Stomach (tissue), 9 donors: Measurements from ENCODE around the gene EMILIN3. TPM values are rescaled to one million over a fixed set of nuclear protein-coding genes. Genes with fewer than 3 reads are reported as not detected.

Experiments used
- DNase-seq, 2 donors: peaks; one replicate each; pipeline versions ENCODE4 v3.0.0 to v3.0.0-alpha.2; 2013 to 2019
- H3K27ac ChIP-seq, 5 donors: fragments of 200-600 bp in 4 of 5; sonication (generic) in 4 of 5; one replicate each; pipeline ENCODE4 v1.5.1; 2013 to 2019; ENCODE audit warnings: mild to moderate bottlenecking in 1 of 5, moderate library complexity in 1 of 5
- H3K27me3 ChIP-seq, 3 donors: fragments of 200-600 bp; sonication (generic); one replicate each; pipeline ENCODE4 v1.5.1; 2017 to 2019; ENCODE audit warnings: mixed run types in 1 of 3
- H3K36me3 ChIP-seq, 4 donors: fragments of 200-600 bp; sonication (generic); 1 replicate in 3 of 4; 2 replicates in 1 of 4; pipeline ENCODE4 v1.5.1; 2016 to 2019
- H3K4me1 ChIP-seq, 4 donors: fragments of 200-600 bp; sonication (generic); one replicate each; pipeline ENCODE4 v1.5.1; 2016 to 2019
- H3K4me3 ChIP-seq, 4 donors: fragments of 200-600 bp; sonication (generic) in 3 of 4; one replicate each; pipeline ENCODE4 v1.5.1; 2016 to 2019; ENCODE audit warnings: mild to moderate bottlenecking in 1 of 4
- H3K9me3 ChIP-seq, 4 donors: fragments of 200-600 bp; sonication (generic); one replicate each; pipeline ENCODE4 v1.5.1; 2016 to 2019
- CTCF ChIP-seq, 7 experiments: fragments of 450-650 bp in 4 of 7; fragments of 200-600 bp in 3 of 7; sonication (generic) in 3 of 7; IDR thresholded peaks; one replicate each; pipeline ENCODE4 v1.5.1; 2016 to 2019; ENCODE audit warnings: antibody characterized with exemption in 7 of 7, control low read depth in 2 of 7, mild to moderate bottlenecking in 1 of 7
- EP300 ChIP-seq: sonication (generic); formaldehyde crosslinking; IDR thresholded peaks from one replicate; pipeline ENCODE4 v1.6.1; 2017; ENCODE audit warnings: antibody characterized with exemption
- POLR2A ChIP-seq, 4 donors: fragments of 450-650 bp; IDR thresholded peaks; one replicate each; pipeline ENCODE4 v1.6.1; 2016; ENCODE audit warnings: antibody characterized with exemption in 4 of 4, control low read depth in 2 of 4, mild to moderate bottlenecking in 1 of 4, moderate library complexity in 1 of 4
- POLR2AphosphoS5 ChIP-seq, 3 donors: sonication (generic); formaldehyde crosslinking; IDR thresholded peaks; one replicate each; pipeline ENCODE4 v1.6.1; 2016; ENCODE audit warnings: antibody characterized with exemption in 3 of 3
- WGBS, 5 donors: extraction: QIAGEN DNeasy Blood & Tissue Kit in 3 of 5; methylation state at CpG; one replicate each; pipeline versions ENCODE4 v1.1.5 to v1.1.7; 2013 to 2018; 5-methylcytosine and 5-hydroxymethylcytosine counted together
- intact Hi-C: fragments of 100-400 bp; cut with DNase I; formaldehyde crosslinking; loops from one replicate; pipeline ENCODE4 v1.15.1; 2023; ENCODE audit warnings: low total_unique reads
- polyA plus RNA-seq, 3 donors: library from polyadenylated mRNA; stranded (reverse); fragments of 200-250 nt; gene quantifications; one replicate each; pipeline ENCODE4 v1.2.3, GENCODE V29; 2013
- total RNA-seq, 5 donors: library from RNA; depleted of rRNA; stranded (reverse); fragments of >200 nt; gene quantifications; one replicate each; pipeline versions ENCODE4 v1.1.0 to v1.2.3, GENCODE V29; 2014 to 2016
- donor health status: healthy with polysubstance abuse.
- donor health status: Bipolar disorder and iron deficiency.
- donor health status: healthy.

The EMILIN3 gene
- total and polyA plus RNA-seq, 8 donors, result 0.37 to 4.0 (median 2.6) TPM; not detected in 1

- no peak overlapping the region for H3K27ac ChIP-seq
- H3K9me3 ChIP-seq, result no peaks in the 10 kb centered on the region
- peaks cover 16 to 39% (median 29%) of the 10 kb centered on the region in 4 donors for H3K4me1 ChIP-seq
- no peaks in the 10 kb centered on the region for H3K36me3 ChIP-seq
- 80 to 94% (median 89%) methylated on average over 4 of the region's 4 CpGs for WGBS, 5 donors
- no peak overlapping the region for H3K4me3 ChIP-seq
- intact Hi-C loops, result no loop called here
- no peaks in the 10 kb centered on the region for H3K27me3 ChIP-seq
- DNase-seq, result no peak
- TF ChIP-seq POLR2A (IDR thresholded peaks at IDR 0.05) (no peak), CTCF (IDR thresholded peaks at IDR 0.05) (no peak), EP300 (no peak), POLR2AphosphoS5 (IDR thresholded peaks at IDR 0.05) (no peak)
These were observed 29.7 kb downstream of the EMILIN3 start for GRCh38 chr20:41336711-41337492.

GRCh38 chr20:41335591-41335990, 31.0 kb downstream of the EMILIN3 start:
- peaks cover 12 to 27% (median 20%) of the 10 kb centered on the region in 4 donors for H3K4me1 ChIP-seq
- H3K36me3 ChIP-seq, result no peaks in the 10 kb centered on the region
- no peaks in the 10 kb centered on the region for H3K27me3 ChIP-seq
- peak overlapping the region in 3 of 5 donors; percentile 71 to 84 (median 71) for H3K27ac ChIP-seq
- TF ChIP-seq EP300, result no peak
- 80 to 100% (median 83%) methylated on average over 1 of the region's 1 CpG for WGBS, 5 donors
- no peaks in the 10 kb centered on the region for H3K9me3 ChIP-seq
- no peak overlapping the region for H3K4me3 ChIP-seq
- intact Hi-C loops, result no loop called here
- DNase-seq, result no peak

GRCh38 chr20:41334443-41335421, 31.9 kb downstream of the EMILIN3 start:
- 73 to 86% (median 79%) methylated on average over 15 of the region's 15 CpGs for WGBS, 5 donors
- no peak overlapping the region for H3K4me3 ChIP-seq
- intact Hi-C loops, result no loop called here
- TF ChIP-seq POLR2A (IDR thresholded peaks at IDR 0.05) (no peak), EP300 (no peak), POLR2AphosphoS5 (IDR thresholded peaks at IDR 0.05) (peak; percentile 29 to 61 (median 40))
- DNase-seq, result no peak
- H3K36me3 ChIP-seq, result no peaks in the 10 kb centered on the region
- H3K27ac ChIP-seq, result peak overlapping the region; percentile 64 to 84 (median 71)
- no peaks in the 10 kb centered on the region for H3K27me3 ChIP-seq
- H3K9me3 ChIP-seq, result no peaks in the 10 kb centered on the region
- H3K4me1 ChIP-seq, result peaks cover 3 to 25% (median 18%) of the 10 kb centered on the region in 4 donors

GRCh38 chr20:41334036-41334435, 32.6 kb downstream of the EMILIN3 start:
- no peaks in the 10 kb centered on the region for H3K9me3 ChIP-seq
- H3K36me3 ChIP-seq, result no peaks in the 10 kb centered on the region
- H3K4me3 ChIP-seq, result no peak overlapping the region
- WGBS, 5 donors, result 82 to 100% (median 89%) methylated on average over 2 of the region's 2 CpGs
- no peak for DNase-seq
- intact Hi-C loops, result no loop called here
- H3K27ac ChIP-seq, result peak overlapping the region; percentile 19 to 84 (median 71)
- peaks cover 0 to 23% (median 16%) of the 10 kb centered on the region in 4 donors for H3K4me1 ChIP-seq
- H3K27me3 ChIP-seq, result no peaks in the 10 kb centered on the region
- no peak for TF ChIP-seq POLR2AphosphoS5 (IDR thresholded peaks at IDR 0.05)
- TF ChIP-seq CTCF (IDR thresholded peaks at IDR 0.05), result no peak
- TF ChIP-seq POLR2A (IDR thresholded peaks at IDR 0.05), result no peak
- TF ChIP-seq EP300, result no peak

- no peaks in the 10 kb centered on the region for H3K36me3 ChIP-seq
- TF ChIP-seq CTCF (IDR thresholded peaks at IDR 0.05), result no peak
- no peak for TF ChIP-seq EP300
- no peak for TF ChIP-seq POLR2A (IDR thresholded peaks at IDR 0.05)
- TF ChIP-seq POLR2AphosphoS5 (IDR thresholded peaks at IDR 0.05), result no peak
- intact Hi-C loops, result no loop called here
- DNase-seq, result no peak
- no peaks in the 10 kb centered on the region for H3K9me3 ChIP-seq
- no peak overlapping the region for H3K4me3 ChIP-seq
- 83 to 96% (median 86%) methylated on average over 4 of the region's 4 CpGs for WGBS, 5 donors
- no peaks in the 10 kb centered on the region for H3K27me3 ChIP-seq
- H3K27ac ChIP-seq, result no peak overlapping the region
- H3K4me1 ChIP-seq, result peaks cover 0 to 28% (median 16%) of the 10 kb centered on the region in 4 donors
These were observed 34.9 kb downstream of the EMILIN3 start for GRCh38 chr20:41331731-41332130.
